Esophagus mucosa (tissue), 1 donor: ENCODE data around the gene TMEM144. TPM values are rescaled to one million over a fixed set of nuclear protein-coding genes. Genes with fewer than 3 reads are reported as not detected.
A peak's percentile ranks its signal among the peaks of the same experiment; 100 is the strongest.

Source experiments
- ATAC-seq: fragments of 200-7000 bp; cut with Tn5 transposase; one replicate; pipeline ENCODE4 v1.9.1; 2020
- total RNA-seq: library from RNA; stranded (reverse); gene quantifications from one replicate; pipeline ENCODE4 v1.2.4, GENCODE V29; 2023
- donor health status: DM: yes; HTN: yes; CAD: no.

Gene TMEM144
- total RNA-seq, result 8.1 TPM

DNA sequence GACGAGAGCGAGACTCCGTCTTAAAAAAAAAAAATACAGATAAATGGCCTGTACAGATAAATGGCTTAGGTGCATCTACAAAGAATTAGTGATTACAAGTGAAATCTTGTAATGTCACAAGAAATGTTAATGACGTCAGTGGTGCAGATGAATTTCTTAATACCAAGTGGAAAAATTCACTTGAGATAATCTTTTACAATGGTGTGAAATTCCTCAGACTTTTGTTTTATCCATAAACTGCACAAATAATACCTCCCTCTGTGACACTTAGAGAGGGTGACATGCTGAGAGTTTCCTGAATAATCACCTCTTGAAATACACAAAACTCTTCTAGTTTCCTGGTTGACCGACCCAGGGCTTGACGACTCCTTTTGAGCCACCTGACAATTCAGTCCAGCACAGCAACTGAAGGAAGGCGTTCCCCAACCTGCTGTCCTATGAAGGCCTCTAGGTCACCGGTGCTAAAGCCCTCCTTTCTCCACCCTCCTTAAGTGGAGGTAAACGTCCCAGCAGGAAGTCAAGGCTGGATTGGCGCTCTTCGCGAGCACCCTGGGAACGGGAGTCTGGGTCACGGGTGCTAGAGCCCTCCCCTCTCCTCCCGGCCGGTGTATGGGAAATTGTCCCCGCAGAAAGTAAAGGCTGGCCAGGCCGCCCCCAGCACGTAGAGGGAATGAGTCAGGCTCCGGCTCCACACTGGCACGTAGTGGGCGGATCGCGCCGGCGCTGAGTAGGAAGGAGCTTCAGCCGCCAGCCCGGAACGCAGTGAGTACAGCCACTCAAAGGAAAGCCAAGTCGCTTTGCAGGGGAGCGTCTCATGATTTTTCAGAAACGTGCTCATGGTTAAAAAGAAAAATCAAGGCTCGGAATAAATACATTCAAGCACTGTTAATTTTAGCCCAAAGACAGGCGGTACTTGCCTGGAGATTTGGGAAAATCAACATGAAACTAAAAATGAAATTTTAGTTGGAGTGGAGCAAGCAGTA lies at the start of gene TMEM144:
TSS of gene TMEM144 (plus strand) at position 662 of the 983 bp plus-strand sequence. CDS start 2,182 bp downstream, outside the sequence.
- ATAC-seq, result peak; percentile 99

DNA sequence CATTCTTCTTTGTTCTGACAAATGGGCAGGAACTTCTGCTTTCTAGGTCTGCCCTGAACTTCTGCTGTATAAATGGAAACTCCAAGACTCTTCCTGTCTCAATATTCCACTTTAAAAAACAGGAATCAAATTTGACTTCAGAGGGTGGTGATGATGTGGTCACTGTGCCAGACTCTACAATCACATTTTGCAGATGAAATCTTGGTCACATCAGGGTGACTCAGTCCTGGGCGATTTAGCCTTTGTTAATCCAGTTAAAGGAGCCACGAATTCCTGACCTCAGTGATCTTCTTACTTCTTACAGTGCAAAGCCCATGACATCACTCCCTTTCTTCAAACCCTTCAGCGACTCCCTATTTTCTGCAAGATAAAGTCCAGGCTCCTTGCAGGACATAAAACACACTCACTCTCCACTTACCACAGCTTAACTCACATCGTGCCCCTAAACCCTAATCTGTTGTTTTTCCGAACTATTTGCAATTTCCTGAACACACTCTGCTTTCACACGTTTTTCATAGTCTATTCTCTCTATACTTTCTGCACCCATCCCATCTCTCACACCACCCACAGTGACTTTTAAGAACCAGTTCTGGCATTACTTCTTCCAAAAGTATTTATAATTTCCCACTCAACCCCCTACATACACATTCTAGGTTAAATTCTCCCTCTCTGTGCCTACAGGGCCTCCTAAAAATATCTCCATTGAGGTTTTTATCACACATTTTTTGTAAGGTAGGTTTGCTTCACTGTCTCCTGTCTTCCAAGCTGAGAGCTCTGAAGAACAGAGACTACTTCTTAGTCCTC lies 48.5 kb upstream of the TMEM144 start:
- ATAC-seq, result peak; percentile 52

DNA sequence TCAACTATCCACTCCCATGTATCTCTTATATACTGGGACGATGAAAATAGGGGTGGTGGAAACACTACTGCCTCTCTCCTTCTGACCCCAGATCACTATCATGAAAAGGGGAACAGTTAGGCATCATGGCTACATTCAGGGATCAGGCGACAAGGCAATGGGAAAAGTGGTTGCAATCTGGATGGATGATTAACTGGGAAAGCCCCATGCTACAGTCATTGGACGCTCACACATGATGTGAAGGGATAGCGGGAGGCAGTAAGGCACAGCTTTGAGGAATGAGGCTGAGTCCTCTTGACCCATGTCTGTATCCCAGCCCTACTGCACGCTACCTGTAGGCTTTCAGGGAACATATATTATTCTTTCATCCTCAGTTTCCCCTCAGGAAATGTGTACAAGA lies 47.7 kb upstream of the TMEM144 start:
- ATAC-seq, result no peak

DNA sequence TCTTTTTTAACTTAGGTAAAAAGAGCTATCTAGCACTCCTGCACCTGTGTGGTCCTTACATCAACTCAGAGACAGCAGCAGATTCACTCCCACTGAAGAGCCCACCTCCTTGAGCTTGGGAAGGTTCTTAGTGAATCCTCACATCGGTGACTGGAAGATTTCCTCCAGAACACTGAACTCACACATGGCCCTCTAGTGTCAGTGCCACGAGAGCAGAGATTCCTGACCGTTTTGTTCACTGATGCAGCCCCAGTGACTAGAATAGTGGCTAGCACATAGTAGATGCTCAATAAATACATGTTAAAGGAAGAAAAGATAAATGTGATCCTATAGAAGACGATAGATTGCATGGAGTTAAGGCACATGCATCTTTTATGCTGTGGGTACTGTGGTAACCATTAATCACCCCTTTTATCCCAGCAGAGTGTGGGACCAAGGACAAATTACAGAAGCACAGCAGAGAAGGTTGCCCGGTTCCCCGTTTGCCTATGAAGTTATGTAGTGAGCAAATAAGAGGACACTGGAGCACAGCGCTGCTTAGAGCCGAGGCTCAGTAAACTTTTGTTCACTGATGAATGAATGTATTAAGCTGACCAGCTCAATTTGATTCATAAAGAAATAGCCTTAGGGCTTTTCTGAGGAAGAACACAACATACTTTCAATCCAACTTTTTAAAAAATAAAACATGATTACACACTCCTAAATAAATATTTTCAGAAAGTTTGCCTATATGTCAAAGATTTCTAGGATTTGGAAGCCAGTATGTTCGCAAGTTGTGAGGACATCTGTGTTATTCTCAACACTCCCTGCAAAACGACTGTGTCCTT lies 46.1 kb upstream of the TMEM144 start:
- ATAC-seq, result no peak

DNA sequence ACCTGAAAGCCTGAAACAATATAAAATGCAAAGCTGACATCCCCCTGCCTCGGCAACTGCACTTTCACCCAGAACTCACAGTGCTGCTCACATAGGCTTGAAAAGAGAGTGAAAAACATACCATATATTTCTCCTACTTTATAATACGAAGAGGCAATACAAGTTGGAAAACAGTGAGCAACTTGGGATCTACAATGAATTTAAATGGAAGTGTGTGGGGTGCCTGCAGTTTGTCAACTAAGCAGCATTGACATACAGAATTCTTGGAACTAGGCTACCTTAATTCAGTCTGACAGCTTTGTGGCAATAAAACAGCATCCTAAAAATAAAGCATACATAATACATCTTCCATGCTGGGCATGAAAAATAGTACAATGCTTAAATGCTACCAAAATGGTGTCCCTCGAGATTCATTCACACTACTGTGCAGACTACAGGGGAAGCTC lies 45.5 kb upstream of the TMEM144 start:
- no peak for ATAC-seq

DNA sequence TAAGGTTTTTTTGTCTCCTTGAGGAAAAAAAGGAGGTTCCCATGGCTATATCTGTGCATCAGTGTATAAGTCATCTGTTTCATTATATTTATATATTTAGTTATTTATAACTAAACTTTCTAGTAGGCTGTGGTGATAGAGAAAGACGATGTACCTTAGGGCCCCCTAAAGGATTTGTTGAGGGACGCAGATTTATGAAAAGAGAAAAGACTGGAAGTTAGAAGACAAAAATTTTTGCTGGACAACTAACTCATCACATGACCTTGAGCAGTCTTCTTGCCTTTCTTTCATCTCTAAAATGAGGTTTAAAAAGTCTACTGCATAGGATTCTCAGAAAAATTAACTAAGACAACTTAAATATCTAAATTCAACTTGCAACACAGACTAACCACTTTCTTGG lies 43.6 kb upstream of the TMEM144 start:
- no peak for ATAC-seq

DNA sequence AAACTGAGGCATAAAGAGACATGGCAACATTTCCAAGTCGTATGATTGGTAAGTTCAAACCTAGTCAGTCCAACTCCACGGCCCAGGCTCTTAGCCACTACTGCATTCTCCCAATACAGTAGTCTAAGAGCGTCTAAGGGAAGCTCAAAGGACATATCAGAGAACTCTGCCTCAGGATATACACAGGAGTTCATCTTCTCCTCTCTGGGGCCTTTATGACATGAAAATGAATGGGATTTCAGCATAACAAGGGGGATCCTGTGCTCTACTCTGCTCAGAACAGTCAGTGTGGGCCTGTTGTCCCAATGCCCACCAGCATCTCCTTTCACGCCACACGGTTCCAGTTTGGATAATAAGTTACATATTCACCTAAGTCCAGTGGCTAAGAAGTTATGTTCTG lies 41.7 kb upstream of the TMEM144 start:
- ATAC-seq, result no peak

DNA sequence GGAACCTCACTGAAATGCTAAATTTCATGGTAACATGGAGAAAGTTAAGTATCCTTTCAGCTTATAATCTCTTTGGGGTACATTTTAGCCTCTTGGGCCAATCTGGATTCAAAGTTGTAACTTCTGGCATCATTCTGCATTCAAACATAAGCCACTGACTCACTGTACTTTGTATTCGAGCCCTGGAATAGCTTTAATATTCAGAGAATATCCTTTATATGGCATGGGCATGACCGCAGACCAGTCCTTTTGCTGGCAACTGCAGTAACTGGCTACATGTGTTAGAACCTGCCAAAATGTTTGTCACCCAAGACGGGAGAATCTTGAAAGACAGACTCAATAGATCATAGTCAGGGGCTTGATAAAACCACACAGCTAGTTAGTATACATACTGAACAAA lies 40.8 kb upstream of the TMEM144 start:
- no peak for ATAC-seq

DNA sequence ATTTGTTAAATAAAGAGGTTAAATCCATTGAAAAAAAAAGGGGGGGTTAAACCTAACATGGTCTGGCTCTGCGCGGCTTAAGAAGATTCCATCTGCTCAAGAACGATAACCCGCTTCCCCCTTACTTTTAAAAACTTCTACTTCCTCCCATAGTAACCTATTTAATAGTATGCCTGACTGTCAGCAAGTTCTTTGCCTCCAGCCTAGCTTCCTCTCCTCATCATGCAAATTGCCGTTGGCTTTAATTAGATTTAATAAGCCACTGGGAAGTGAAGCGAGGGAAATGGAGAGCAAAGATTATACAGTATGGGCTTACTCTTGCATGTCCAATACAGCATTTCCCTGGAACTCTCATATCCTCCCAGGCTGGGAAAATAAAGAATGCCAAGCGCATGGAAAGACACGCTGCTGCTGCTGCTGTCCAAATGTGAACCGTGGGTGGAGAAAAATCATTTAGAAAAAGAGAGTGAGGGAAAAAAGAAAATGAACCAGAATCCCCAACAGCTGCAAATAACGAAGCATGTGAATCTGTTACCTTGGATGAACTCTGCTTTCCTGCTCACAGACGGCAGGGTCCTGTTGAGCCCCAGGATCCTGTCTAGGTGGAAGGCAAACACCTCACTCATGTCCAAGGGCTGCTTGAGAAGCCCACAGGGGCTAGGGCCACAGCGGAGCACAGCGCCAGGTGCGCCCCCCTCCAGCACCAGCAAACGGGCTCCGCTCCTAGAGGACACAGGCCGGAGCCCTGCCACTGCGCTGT lies 40.2 kb upstream of the TMEM144 start:
- no peak for ATAC-seq

DNA sequence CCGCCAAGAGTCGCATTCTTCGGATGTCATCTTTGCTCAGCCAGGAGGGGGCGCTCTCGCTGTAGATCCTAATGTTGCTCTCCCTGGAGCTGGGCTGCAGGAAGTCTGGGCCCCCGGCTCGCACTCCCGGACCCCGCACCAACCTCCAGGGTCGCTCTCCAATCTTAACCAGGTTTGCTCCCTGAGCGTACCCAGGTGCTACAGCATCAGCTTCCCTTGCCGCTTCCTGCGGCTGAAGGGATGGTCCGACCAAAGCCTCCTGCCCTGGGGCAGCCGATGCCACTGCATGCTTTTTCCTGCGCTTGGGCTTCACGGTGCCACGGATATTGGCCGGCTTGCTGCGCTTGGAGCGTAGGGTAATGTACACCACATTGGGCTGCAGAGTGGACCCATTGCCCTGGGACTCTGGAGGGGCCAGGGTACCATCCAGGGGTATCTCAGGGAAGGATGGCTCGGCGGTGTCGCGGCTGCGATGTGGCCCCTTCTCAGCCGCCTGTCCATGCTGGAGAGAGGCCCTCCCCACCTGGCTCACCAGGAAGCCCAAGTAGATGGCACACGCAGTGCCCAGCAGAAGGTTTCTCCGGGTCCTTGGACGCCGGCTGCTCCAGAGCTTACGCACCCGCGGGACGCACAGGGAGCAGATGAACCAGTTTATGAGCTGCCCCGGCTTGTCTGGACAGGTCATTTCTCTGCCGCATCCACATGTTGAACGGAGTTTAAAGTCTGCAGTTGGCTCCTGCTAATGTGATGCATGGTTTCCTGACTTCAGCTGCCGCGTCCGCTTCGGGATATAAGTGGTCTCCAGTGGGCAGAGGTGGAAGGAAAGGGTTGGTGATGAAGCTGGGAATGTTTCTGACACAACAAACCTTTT lies 39.4 kb upstream of the TMEM144 start:
- peak; percentile 85 for ATAC-seq

DNA sequence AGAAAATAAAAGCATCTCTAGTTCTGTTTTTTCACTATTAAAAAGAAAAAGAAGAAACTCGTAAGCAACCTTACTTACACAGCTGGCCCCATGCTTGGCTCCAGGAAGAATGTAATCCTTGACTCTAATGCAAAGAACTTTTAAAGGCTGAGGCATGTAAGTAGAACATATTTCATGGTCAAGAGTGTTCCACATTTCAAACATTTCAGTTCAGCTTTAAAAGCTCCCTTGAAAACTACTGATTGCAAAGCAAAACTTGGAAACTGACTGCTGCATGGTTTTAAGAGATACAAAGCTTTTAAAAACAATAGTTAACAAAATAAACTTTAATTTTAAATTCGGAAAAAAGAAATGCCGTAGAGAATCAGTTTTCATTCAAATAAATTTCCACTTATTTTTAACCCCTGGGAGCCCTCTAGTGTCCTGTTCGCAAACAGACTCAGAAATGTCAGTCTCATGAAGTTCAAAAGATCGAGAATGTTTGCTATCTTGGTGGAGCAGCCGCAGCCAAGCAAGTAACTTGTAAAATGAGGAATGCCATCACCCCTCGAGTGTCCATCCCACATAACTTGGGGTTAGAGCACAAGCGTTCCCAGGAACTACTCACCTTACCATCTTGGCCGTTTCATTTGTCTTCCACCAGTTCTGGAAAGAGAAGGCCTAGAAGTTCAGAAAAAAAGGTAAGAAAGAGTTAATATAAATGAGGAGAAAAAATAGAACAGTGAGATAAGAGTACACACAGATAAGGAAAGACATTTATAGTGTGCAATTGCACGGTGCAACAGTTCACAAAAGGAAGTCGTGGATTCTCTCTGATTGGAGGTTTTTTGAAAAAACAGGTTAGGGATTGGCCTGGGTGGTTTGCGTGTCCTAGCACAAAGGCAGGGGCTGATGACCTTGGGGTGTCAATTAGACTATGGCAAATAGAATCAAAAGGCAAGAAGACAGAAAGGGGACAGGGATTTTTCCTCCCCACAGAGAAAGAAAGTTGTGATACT lies 37.7 kb upstream of the TMEM144 start, which contains the start of gene GASK1B:
TSS of gene GASK1B (minus strand) at position 765 of the 998 bp plus-strand sequence. CDS start 1,650 bp downstream, outside the sequence.
- ATAC-seq, result no peak

DNA sequence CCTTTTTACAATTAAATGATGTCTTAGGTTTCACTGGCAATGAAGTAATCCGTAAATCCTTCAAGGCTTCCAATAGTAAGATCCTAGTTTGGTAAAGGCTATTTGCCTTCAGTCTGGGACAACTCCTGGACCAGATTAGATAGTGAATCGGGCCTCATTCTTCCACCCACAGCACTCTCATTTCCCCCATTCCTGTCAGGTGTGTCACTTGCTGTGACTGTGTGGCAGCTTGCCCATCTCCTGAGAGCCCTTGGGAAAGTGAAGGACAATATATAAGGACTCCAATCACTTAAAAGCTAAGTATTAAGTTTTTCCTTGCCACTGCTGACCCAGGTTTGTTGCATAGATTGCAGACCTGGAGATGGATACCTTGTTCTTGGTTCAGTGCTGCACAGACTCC lies 34.2 kb upstream of the TMEM144 start:
- ATAC-seq, result peak; percentile 46

DNA sequence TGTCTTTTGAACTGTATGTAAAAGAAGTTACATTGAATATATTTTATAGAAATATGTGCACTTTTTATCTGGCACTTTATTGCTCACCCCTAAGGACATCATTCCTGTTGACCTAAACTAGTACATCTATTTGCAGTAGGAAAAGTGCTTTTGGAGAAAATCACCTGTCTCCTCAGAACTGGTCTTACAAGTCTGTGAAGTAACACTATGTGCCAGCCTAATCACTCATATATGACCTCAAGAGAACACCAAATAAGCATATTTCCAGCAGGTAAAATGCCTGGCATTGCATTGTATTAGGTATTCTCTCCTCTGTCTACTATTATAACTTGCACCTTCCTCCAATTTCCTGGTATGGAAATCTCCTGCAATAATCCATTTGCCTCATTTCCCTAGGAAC lies 33.5 kb upstream of the TMEM144 start:
- peak; percentile 62 for ATAC-seq

DNA sequence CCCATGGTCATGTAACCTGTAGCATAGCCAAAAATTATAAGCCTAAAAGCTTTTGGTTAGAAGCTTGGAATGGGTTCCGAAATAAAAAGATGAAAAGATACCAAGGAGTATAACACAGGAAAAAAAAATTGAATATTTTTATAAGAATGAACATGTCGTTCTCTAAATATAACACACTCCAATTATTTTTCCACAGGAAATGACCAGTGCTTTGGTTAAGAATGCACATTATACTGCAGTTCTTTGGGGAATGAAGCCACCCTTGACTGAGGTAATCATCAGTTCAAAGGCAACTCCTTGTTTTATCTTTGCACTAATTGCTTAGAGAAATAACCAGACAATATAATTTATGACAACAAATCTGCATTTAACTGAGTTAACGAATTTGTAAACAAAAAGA lies 30.8 kb upstream of the TMEM144 start:
- ATAC-seq, result no peak

DNA sequence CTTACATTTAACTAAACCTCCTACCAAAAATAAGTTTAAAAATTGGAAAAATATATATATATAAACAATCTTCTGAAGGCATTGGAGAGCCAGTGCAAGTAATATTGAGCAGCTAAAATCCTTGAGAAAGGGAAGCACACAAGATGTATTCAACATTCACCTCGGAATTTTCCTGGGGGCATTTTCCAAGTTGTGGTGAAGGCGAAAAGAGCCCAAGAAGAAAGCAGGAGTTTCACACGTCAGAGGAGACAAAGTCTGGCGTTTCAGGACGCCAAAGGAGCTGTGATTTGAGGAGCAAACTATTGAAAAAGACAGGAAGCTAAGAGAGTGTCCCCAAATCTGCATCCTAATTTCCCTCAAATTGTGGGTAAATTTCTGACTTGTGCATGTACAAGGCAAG lies 28.4 kb upstream of the TMEM144 start:
- ATAC-seq, result no peak

DNA sequence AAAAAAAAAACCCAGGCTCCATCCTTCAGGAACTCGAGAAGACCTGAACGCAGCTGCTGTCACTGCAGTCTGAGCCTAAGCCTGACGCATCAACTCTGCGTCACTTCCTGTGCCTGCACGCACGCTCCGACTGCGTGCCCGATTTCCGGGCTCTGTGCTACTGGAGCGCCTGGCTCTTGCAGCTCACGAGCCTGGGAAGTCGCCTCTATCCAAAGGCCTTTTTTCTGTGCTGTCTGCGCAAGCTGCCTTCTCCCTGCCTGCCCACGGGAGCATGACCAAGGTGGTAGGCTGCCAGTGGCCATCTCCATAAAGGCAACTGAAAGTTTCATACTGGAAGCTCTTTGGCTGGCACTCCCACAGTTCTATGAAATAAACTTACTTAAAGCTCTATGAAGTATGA lies 27.6 kb upstream of the TMEM144 start:
- no peak for ATAC-seq

DNA sequence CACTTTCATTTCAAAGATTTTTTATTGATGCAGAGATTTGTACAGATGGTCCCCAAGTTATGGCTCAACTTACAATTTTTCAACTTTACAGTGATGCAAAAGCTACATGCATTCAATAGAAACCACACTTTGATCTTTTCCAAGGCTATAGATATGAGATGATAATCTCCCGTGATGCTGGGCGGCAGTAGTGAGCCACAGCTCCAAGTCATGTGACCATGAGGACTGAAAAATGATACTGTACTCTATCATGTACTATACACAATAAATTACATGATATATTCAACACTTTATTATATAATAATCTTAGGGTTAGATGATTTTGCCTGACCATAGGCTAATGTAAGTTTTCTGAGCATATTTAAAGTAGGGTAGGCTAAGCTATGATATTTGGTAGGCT lies 23.5 kb upstream of the TMEM144 start:
- no peak for ATAC-seq

DNA sequence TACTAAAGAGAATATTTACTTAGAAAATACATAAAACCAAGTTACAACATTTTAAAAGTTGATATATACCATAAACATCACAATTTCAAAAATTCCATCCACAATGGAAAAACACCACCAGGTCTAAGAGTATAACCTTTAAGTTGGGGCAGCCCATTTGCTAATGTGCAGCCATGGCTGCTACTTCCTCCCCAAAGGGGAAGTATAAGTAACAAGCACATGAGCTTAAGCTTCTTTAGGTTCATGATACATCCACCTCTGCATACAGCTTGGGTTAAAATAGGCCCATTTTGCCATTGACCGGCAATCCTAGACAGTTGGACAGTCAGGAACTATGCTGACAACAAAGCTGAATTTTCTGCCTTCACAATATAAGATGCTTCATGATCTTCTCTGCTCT lies 20.9 kb upstream of the TMEM144 start:
- ATAC-seq, result no peak

DNA sequence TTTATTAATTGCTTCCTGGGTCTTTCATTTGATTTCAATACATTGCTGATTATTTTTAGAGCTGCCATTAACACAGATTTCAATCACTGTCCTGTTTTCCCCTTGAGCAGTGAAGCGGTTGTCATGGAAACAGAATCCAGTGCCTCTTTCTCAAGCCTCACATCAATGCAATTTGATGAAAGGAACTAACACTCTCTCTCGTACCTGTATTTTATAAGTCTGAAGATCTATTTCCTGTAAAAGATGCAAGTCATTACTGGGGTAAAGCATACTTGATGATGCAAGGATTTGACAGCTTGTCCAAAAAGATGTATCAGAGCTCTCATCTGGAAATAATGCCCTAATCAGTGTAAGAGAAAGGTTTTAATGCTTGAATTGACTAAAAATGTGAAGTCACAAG lies 19.6 kb upstream of the TMEM144 start:
- ATAC-seq, result no peak
